Ramos (cell line): ENCODE results near the gene SEMA5A.

Source experiments
- in situ Hi-C: fragments of 300-500 bp; cut with MboI; formaldehyde crosslinking; loops from one replicate; pipeline ENCODE4 v1.14.3; 2022; ENCODE audit warnings: low sequenced_read_pairs; ENCODE audit not compliant: unreplicated experiment

Gene SEMA5A

DNA sequence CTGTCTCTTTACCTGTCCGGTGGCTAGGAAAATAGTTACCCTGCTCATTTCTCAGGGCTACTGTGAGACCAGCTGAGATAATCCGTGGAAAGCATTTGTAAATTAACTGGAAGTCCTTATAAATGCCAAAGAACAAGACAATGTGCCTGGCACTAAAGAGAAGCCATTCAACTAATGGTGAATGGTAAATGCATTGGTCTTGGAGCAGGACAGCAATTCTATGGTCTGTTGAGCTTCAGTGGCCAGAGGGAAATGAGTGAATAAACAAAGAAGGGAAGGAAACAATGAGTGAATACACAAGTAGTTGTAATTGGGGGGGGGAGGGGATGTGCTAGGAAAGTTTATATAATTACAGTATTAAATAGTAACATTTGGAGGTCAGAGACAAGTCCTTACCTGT lies 353.6 kb downstream of the SEMA5A start:
- in situ Hi-C loops, result no loop called here

DNA sequence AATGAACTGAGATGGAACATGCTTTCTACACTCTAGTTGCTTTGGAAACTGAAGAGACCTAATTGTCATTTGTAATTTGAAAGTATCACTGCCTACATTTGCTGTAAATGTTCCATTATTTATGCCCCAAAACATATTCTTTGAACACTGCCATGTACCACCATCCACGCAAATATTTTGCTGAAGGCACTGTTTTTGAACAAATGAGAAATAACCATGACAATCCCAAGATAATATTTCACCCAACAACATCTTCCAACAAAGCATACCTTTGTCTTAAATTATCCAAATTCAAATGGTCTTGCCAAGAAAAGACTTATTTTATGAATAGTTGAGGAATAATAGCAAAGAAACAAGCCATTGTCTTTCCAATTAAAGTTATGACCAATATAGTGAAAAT lies 356.2 kb downstream of the SEMA5A start:
- in situ Hi-C loops, result no loop called here

DNA sequence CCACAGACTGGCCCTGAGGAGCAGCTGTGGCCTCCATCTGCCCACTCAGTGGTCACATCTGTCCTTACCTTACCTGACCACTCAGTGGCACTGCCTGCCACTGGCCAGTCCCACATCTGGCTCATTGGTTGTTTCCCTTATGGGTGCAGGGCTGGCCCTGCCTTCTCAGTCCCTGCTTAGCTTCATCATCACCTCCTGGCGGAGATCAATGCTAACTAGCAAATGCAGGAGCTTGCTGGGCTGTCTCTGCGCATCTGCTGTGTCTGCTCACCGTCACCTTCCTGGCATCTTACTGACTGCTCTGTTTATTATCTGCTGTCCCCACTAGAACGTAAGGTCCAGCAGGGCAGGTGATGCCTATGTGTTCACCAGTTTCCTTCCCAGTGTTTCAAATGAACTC lies 356.9 kb downstream of the SEMA5A start:
- in situ Hi-C loops, result no loop called here

DNA sequence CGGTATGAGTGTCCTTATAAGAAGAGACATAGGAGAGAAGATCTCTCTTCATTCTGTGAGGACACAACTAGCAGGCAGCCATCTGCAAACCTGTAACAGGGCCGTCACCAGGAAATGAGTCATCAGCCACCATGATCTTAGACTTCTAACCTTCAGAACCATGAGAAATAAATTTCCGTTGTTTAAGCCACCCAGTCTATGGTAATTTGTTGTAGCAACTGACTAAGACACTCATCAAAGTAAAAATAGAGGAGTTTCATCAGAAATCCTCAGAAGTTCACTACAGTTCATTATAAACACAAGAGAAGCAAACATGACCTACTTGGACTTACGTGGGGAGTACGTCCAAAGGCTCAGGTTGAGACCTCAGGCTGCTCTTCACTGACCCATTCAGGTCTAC lies 357.7 kb downstream of the SEMA5A start:
- in situ Hi-C loops, result no loop called here

DNA sequence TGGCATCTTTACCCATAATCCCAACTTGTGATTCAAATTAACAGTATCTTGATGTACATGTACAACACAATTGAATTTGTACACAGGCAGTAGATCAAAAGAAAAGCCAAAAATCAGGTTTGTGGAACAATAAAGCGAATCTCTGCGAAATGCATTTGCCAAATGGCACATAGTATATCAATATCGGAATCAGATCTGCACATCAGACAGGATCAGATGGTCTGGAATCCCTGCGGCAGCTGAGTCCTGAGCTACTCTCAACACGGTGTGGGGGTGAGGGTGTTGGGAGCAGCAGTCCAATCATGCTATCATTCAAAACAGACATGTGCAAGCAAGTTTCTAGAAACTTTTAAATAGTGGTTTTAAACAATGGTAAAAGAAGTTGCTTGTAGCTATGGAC lies 358.3 kb downstream of the SEMA5A start:
- in situ Hi-C loops, result no loop called here

DNA sequence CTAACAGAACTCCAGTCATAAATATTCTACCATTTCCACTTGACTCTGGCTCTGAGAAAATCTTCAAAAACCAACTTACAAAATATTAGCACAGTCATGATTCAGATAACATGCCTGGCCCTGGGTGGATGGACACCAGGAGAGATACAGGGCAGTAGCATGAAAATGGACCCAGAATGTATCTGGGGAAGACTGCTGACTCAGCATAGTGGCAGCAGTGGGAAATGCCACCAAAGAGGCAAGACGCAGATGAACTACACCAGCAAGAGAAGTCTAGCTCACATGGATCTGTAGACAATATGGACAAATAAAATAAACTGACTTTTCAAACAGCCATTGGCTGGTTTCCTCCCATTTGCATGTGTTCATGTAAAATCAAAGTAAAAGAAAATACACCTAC lies 359.8 kb downstream of the SEMA5A start:
- in situ Hi-C loops, result no loop called here

DNA sequence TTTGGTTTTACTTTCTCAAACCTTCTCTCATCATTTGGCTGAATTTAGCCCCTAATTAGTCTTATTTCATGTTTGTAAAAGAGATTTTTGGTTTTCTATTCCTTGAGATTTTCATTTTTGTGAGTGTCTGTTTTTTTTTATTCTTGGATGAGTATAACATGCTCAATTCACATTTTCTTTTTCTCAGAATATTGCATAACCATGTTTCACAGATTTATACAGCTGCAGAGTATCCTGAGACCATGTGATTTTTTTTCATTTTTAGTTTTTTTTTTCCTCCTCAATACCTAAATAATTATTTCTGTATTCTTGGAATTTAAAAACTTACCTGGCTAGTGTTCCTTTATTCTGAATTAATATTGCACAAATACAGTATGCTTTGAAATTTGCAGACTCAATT lies 361.9 kb downstream of the SEMA5A start:
- in situ Hi-C loops, result no loop called here

DNA sequence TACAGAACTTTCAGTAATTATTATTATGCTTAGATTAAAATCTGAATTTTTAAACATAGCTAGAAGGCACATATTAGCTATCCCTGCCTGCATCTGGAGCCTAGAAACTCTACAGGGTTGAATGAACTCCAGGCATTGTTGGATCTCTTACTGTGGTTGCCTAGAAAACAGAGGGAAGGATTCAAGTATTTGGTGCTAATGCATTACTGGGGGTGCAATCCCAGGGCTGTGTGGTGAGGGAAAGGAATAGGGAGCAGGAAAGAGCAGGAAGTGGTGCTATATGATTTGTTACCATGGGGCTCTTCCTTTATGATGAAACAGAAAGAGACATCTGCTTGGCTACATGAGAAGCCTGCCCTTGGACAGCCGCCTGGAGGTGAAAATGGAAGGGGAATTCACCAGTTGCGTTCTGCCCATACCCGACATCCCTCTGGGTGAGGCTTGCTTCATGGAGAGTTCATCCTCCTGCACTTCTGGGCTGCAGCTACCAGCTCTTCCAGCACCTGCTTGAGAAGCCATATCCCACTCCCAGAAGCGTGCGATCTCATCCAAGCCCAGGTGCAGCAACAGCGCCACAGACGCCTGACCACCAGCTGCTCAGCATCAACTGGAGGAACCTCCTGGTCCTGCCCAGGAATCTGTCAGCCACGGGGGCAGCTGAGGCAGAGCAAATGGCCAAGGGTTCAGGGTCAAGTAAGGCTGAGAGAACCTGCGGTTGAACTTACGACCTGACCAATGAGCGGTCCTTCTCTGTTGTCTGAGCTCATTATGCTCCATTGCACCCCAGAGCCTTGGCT lies 362.8 kb downstream of the SEMA5A start:
- in situ Hi-C loops, result no loop called here

DNA sequence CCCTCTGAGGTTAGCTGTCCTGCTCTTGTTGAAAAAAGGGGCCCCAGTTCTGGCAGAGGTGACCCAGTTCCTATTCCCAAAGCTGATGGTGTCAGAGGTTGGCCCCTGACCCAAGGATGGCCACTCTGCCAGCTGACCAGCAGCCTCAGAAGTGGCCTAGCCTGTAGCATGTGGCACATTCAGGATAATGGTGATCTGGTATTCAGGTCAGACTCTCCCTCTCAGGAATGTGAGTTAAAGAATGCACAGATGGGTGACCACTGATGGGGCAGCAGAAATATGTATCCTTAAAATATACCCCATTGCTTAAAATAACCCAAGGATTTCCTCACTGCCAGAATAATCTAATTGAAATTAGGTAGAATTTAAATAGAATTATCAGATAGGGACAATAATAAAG lies 369.2 kb downstream of the SEMA5A start:
- in situ Hi-C loops, result no loop called here

DNA sequence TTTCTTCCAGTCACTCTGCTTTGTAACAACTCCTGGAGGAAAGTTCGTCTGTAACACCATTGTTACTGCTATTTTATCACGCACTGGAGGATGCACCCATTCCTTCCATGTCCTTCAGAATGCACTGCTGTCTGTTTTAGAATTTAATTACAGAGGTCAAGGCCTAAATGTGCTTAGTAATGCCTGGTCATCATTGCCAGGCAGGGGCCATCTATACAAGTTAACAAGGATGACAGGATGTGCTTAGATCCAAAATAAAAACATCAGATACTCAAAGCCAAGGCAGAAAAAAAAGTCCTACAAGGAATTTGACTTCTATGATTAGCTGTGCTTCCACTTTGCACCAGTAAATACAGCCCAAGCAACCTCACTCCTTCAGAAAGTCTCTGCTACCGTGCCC lies 371.4 kb downstream of the SEMA5A start:
- in situ Hi-C loops, result no loop called here

DNA sequence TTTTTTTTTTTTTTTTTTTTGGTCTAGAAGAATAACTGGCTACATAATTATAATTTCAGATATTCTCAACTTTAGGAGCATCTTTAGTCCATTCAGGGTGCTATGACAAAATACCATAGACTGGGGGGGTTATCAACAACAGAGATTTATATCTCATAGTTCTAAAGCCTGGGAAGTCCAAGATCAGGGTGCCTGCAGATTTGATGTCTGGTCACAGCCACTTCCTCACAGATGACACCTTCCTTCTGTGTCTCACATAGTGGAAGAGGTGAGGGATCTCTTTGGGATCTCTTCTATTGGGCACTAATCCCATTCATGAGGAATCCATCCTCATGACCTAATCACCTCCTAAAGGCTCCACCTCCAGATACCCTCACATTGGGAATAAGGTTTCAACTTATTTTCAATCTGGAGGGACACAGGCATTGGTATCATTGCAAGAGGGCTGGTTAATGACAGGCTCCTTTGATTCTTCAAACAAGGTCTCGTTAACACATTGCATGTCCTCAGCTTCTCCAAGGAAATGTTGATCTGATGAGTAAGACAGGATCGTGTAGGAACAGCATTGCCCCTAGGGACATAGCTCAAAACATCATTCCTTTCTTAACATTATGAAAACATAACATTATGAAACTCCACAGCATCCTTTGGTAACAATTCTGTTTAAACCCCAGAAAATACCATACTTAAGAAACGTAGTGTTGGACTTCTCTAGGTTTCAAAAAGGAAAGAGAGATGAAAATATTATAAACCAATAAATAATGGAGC lies 372.4 kb downstream of the SEMA5A start:
- in situ Hi-C loops, result no loop called here

DNA sequence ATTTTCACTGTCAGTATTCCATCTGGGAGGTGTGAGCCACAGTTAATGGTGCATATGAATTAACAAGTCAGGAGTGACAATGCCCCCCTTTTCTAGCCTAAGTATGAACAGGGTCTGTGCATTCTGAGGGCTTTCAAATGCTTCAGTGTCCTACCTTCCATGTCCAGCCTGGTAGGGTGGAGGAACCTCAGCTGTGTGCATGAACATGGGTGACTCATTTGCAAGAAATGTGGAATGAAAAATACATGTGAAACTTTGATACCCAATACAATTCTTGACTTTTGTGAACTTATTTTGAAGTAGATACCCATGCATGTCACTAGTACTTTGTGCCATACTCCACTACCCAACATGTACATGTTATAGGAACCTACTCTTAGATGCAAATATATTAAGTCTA lies 375.8 kb downstream of the SEMA5A start:
- in situ Hi-C loops, result no loop called here

DNA sequence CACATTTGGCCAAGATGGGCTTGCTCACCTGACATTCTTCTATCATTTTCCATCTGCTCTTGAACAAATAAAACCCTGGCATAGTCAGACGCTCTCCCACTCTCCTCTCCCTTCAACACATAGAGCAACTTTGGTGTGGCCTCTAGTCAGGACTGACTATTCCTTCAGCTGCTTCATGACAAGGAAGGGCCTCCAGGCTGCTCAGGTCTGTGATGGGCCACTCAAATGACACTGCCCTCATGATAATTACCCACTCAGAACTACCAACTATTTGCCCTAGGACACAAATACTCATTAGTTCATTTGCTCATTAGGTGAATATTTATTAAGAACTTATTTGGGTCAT lies 376.3 kb downstream of the SEMA5A start:
- in situ Hi-C loops, result no loop called here

DNA sequence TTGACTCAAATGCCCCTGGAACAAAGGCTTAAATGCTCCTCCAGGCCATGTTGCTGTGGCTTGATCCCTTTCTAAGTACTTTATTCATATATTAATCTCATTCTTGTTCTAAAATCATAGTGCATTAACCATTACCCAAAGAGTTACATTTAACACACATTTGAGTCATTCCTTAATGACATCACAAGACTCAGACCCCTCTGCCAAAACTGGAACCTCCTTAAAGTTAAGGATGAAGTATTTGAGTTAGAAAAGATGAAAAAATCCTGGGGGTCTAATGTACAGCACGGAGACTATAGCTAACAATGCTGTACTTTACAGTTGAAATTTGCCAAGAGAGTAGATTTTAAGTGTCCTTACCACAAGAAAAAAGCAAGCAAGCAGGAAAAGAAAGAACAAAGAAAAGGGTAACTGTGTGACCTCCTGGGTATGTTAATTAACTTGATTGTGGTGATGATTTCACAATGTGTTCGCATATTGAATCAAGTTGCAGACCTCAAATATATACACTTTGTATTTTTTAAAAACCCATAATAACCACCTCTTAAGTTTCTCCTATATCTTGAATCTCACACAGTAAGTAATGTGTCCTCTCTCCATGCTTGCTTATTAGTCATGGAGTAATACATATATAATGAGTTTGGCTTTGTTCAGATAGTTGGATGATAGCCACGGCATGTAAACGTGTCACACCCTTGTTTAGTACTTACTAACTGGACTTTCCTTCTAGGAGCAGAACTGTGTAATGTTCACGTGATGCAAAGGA lies 376.9 kb downstream of the SEMA5A start:
- in situ Hi-C loops, result no loop called here

DNA sequence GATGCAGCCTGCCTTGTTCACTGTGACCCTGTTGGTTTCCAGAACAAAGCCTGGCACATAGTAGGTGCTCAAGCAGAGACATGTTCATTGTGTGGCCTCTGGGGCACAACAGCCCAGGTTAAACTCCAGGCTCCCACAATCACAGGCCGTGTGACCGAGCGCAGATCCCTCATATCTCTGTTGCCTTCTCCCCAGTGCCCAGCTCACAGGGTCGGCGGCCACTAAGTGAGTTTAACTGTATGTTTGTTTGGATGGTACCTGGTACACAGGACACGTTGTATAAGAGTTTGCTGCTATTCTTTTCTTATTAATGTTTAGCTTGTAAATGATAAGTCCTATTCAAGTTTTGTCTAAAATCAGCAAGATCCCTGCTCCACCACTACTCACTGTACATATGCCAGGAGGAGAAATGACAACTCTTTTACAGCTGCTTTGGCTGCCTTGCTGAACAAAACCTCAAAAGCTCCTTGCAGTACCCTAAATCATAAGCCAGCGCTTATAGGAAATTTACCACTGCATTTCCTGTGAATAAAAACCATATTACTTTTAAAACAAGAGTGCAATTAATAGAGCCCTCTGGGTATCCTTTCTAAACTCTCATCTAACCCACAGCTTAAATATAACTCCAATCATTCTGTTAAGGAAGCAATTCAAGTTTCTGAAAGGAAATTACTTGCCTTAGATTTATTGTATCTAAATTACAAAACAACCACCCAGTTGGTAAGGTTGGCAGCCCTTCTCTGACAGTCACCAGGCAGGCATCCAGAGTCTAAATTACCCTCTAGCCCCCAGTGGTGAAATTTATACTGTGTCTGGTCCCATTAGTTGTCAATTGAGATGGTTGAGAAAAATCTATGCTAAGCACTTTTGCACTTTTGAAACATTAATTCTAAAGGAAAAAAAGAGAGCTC lies 379.4 kb downstream of the SEMA5A start:
- in situ Hi-C loops, result no loop called here

DNA sequence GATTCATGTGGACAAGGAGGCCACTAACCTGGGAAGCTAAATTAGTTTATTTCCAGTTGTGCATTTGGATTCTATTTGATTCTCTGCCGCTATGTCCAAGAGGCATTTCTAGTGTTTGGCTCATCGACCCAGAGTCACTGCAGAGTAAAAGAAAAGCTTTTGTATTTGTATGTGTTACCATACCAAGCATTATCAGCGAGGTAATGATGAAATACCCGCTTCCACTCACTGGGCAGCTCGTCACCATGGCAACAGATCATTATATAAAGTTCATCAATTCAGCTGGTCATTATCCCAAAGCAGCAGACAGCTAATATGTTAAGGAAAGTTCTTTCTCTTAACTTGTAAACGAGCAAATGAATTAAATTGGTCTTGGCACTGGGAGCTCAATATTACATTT lies 380.3 kb downstream of the SEMA5A start:
- in situ Hi-C loops, result no loop called here

DNA sequence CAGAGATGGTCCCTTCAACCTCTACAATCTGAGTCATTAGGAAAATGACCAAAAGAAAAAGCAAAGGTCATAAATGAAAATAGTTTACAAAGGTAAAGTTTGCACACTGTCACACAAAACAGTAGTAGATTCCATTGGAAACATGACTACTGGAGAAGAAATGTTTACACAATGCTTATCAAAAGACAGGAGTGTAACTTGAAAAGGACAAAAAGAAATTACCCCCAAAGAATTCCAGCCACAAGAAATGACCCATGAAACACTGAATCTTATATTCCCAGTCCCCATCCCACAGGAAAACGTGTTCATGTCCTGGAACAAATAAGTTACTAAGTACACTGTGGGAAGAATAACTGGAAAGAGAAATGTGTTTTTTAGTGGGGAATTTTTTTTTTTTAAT lies 385.1 kb downstream of the SEMA5A start:
- in situ Hi-C loops, result no loop called here

DNA sequence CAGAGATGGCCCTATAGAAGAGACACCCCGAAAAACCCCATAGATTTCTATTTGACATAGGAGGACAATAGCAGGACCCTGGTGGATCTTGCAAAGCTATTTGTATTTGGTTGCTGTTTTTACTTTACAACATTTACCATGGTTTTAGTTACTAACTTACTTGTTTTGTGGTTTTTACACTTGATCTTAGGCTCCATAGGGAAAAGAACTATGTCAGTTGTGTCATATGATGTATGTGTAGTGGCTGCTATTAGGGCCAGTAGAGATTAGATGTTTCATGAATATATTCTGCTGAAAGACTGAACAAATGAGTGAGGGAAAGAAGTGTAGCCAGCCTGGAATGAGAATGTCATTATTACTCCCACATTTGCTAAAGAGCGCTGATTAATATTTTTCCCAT lies 388.1 kb downstream of the SEMA5A start:
- in situ Hi-C loops, result no loop called here

DNA sequence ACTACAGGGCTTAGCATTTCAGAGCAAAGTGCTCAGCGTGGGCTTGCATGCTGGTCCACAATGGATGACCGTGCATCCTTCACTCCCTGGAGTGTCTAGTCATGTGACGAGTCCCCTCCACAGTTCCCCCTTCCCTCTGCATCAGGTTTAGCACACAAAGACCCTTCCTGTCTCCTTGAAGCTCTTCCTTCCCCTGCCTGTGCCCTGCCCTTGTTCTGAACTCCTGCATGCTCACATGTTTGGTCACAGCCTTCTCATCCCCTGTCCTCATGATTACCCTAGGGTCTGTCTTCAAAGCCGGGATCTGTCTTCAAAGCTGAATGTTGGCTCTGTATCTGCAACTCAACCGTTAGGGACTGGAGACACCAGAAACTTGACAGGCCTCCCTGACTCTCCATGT lies 388.9 kb downstream of the SEMA5A start:
- in situ Hi-C loops, result no loop called here

DNA sequence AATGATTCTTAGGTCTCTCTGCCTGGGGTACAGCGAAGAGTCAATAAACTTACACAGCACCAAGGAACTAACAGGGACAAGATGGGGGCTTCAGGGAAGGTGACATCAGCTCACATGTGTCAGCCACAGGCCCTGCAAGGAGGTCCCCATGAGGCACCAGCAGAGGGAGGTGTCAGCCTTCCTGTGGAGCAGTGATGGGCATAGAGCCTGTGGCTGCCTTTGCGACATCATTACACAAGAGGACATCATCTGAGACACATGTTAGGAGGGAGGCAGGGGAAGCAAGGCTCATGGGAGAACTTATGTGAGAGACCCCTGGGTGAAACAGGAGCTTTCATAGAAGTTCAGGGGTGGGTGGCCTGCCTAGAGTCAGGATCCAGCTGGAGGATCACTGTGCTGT lies 389.6 kb downstream of the SEMA5A start:
- in situ Hi-C loops, result no loop called here
